HG02973 (cell line): ENCODE data around the gene DCAF16.
"Not testable (repeated sequence)": the region's sequence is repeated elsewhere in the genome, so short reads cannot be mapped to it uniquely, and the experiment has no call there.

ENCODE experiments used
- ATAC-seq: cut with Tn5 transposase; IDR thresholded peaks from one replicate; pipeline ENCODE4 v1.9.1; 2021; ENCODE audit warnings: moderate library complexity; ENCODE audit not compliant: unreplicated experiment

The DCAF16 gene

GRCh38 chr4:17810260-17811077, at the start of gene DCAF16, which contains the start of gene NCAPG:
TSS of gene DCAF16 (minus strand) at chr4:17810757. CDS start at chr4:17804141, 6,616 bp downstream.
TSS of gene NCAPG (plus strand) at chr4:17810979. CDS start at chr4:17811078, 99 bp downstream.
- ATAC-seq, result peak; percentile 89

GRCh38 chr4:17859793-17860406, 49.3 kb upstream of the DCAF16 start:
- no peak for ATAC-seq

DNA sequence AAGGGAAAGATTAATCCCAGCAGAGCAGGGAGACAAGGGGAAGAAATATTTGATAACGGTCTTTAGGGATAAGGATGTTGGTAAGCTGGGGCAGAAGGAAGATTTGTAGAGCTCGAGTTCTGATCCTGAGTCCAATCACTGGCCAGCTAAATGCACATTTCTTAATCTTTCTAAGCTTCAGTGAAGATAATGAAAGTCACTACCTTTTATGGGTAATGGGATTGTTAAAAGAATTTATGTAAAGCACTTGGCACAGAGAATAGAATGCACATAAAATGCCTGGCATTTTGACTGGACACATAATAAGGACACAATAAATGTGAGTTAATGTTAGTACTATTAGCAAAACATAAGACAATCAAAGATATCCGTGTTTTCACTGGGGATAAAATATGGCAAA, 43.5 kb upstream of the DCAF16 start:
- ATAC-seq, result no peak

- ATAC-seq, result no peak
Measured at GRCh38 chr4:17851959-17852358, 41.4 kb upstream of the DCAF16 start.

GRCh38 chr4:17850295-17850694, 39.7 kb upstream of the DCAF16 start:
- ATAC-seq, result not testable (repeated sequence)

DNA sequence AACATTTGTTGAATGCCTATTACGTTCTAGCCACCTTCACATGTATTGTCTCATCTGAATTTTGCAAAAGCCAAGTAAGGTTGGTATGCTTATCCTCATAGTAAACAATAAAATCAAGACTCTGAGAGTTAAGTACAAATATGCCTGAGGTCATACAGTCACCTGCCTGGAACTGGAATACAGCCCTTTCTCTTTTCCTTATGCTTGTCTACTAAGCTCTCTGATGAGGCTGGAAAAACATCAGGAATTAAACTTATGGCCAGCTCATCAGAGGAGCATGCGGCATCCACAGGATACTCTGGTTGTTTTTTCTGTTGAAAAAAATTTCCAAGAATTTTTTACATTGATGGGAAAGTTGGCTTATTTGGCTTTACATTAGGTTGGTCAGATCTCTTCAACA, 35.7 kb upstream of the DCAF16 start:
- no peak for ATAC-seq

DNA sequence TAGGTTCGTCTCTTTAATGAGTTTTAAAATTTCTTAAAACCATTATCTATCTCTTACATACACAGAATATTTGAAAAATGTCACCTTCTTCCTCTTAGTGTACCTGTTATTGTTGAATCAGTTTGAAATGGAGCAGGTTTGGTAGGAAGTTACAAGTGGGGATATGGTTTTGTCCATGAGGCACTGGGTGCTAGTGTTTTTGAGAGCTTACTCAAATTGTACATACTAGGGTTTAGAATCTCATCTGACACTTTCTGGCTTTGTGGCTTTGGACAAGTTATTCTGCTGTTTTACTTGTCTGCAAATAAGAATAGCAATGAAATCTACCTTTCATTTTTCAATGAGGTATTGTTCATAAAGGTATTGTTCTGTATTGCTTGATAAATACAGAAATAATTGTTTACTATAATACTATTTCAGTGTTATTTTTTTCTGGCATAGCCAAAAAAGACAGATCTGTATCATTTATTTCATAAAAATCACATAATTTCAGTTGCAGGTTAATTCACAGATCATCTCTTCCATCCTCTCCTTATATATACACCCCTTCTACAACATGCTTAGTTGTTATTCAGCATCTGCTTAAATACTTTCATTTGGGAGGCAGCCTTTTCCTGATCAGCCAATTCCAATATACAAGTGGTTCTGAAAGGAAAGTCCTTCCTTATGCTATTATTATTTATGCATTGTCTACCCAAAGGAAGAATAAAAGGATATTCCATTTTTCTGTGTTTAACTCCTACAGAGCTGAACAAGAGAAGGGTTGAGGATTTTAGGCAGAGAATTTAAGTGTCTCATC, 13.5 kb upstream of the DCAF16 start:
- no peak for ATAC-seq

DNA sequence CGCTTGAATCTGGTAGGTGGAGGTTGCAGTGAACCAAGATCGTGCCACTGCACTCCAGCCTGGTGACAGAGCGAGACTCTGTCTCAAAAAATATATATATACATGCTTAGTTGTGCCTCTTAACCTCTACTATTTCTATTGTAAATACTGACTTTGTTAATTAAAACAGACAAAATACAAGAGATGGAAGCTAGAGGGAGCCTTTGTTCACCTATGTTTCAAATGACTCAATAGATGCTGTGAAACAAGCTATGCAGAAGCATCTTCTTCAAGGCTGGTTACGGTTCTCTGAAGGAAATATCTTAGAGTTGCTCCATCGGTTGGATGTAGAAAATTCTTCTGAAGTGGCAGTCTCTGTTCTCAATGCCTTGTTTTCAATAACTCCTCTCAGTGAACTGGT, 6.5 kb upstream of the DCAF16 start:
- peak; percentile 81 for ATAC-seq

DNA sequence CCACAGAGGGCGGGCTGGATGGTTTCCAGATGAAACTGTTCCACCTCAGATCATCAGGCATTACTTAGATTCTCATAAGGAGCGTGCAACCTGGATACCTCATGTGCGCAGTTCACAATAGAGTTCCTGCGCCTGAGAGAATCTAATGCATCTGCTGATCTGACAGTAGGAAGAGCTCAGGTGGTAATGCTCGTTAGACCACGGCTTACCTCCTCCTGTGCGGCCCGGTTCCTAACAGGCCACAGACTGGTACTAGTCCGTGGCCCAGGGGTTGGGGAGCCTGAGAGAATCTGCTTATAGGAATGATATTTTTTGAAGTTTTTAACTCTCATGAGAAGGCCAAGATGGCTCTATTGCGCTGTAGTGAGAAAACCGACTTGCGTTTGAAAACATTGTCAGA, 5.6 kb upstream of the DCAF16 start:
- ATAC-seq, result no peak

DNA sequence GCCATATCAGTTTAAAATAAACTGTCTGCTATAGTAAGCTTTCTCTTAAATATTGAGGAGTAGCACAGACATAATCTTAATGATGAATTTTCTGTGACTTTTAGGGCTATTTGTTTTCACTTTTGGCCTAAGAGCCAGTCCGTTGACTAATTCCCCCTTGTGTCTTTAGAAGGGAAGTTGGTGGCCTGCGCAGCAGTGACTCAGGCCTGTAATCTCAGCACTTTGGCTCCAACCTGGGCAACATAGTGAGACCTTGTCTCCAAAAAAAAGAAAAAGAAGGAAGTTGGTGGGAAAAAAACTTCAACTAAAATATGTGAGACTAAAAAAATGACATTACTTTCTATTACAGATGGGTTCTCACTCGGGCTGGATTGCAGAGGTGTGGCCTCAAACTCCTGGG, 3.6 kb upstream of the DCAF16 start:
- no peak for ATAC-seq

DNA sequence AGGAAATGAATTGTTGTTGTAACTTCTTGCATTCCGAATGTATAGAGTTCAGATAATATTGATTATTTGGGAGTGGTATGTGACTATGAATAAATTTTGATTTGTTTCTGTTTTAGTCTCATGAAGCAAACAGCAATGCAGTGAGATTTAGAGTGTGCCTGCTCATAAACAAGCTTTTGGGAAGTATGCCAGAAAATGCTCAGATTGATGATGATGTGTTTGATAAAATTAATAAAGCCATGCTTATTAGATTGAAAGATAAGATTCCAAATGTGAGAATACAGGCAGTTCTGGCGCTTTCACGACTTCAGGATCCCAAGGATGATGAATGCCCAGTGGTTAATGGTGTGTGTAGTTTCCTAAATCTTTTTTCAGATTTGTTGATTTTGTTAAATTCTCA, 2.2 kb upstream of the DCAF16 start:
- ATAC-seq, result no peak

- no peak for ATAC-seq
Measured at GRCh38 chr4:17812125-17812524, 1.6 kb upstream of the DCAF16 start.

- peak; percentile 25 for ATAC-seq
Measured at GRCh38 chr4:17811078-17811603, 584 bp upstream of the DCAF16 start.

GRCh38 chr4:17809667-17810066, 890 bp downstream of the DCAF16 start:
- ATAC-seq, result no peak

- no peak for ATAC-seq
Measured at GRCh38 chr4:17807446-17807845, 3.1 kb downstream of the DCAF16 start.

DNA sequence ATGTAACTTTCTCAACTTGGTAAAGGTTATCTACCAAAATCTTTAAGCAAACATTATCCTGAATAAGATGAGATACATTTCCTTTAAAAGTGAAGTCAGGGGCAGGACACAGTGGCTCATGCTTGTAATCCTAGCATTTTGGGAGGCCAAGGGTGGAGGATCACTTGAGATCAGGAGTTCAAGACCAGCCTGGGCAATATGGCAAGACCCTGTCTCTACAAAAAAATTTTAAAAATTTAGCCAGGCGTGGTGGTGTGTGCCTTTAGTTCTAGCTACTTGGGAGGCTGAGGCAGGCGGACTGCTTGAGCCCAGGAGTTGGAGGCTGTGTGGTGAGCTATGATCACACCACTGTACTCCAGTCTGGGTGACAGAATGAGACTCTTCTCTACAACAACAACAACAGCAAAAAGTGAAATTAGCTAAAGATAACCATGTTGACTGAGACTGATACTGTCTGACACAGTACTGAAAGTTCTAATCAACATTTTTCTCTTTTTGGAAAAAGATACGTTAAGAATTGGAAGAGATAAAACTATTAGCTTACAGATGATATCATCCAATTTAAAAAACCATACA, 4.9 kb downstream of the DCAF16 start:
- ATAC-seq, result no peak

GRCh38 chr4:17797808-17798207, 12.7 kb downstream of the DCAF16 start:
- ATAC-seq, result peak; percentile 46

- ATAC-seq, result no peak
Measured at GRCh38 chr4:17794730-17795129, 15.8 kb downstream of the DCAF16 start.

GRCh38 chr4:17788956-17789355, 21.6 kb downstream of the DCAF16 start:
- ATAC-seq, result no peak

DNA sequence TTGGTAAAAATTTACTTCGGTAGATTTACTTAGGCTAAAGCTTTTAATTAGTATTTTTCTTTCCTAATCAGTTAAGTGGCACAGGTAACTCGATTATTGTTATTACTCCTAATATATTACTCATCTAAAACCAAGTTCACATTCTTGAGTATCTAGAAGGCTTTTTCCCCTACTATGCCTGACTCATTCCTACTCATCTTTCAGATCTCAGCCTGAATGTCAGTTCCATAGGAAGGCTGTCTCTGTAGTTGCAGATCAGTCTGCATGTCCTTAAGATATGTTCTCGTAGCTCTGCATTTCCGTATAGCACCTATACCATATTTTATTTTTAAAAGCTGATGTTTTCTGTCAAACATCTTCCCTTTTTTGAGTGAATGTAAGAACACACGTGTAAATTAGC, 23.2 kb downstream of the DCAF16 start:
- ATAC-seq, result no peak

DNA sequence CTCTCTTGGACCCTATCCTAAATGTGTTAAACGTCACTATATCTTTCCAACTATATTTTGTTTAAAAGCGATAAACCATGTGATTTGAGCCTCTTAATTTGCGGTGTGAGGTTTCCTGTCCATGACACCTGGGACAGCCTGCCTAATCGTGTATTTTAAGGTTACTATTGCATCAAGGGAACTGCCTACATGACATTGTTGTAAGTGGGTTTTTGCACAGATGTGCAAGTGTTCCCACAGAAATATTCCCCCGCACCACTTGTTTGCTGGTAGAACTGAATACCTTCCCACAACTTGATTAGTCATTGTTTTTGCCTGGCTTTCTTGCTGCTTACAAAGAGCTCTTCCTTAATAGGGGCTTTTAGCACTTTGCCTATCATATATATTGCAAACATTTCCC, 24.0 kb downstream of the DCAF16 start:
- no peak for ATAC-seq
